Mesendoderm (in vitro differentiated cells): ENCODE data around the gene TPP1.

ENCODE experiments used
- DNase-seq: peaks from one replicate; pipeline ENCODE4 v3.0.0; 2013
- H2AK5ac ChIP-seq: 2 replicates; pipeline ENCODE4 v1.6.1; 2013; ENCODE audit warnings: low read length, inconsistent platforms
- H2BK120ac ChIP-seq: 2 replicates; pipeline ENCODE4 v1.6.1; 2013; ENCODE audit warnings: low read depth, mild to moderate bottlenecking, low read length, moderate library complexity, mixed read lengths
- H2BK15ac ChIP-seq: replicated peaks from 2 replicates; pipeline ENCODE4 v1.6.1; 2013; ENCODE audit warnings: low read depth, mild to moderate bottlenecking, moderate library complexity
- H2BK5ac ChIP-seq: 2 replicates; pipeline ENCODE4 v1.6.1; 2013; ENCODE audit warnings: low read length, inconsistent platforms
- H3K18ac ChIP-seq: 2 replicates; pipeline ENCODE4 v1.6.1; 2013; ENCODE audit warnings: mild to moderate bottlenecking, low read length, mixed read lengths
- H3K23ac ChIP-seq: one replicate; pipeline ENCODE4 v1.6.1; 2013; ENCODE audit warnings: low read length
- H3K27ac ChIP-seq: 2 replicates; pipeline ENCODE4 v1.5.1; 2013; ENCODE audit warnings: low read depth, mild to moderate bottlenecking, inconsistent platforms, low read length, moderate library complexity
- H3K27me3 ChIP-seq: 2 replicates; pipeline ENCODE4 v1.6.1; 2013; ENCODE audit warnings: low read length, control low read depth, mild to moderate bottlenecking, inconsistent platforms; ENCODE audit not compliant: insufficient read depth, poor library complexity
- H3K36me3 ChIP-seq: 2 replicates; pipeline ENCODE4 v1.6.1; 2013; ENCODE audit warnings: low read length, inconsistent platforms; ENCODE audit not compliant: control insufficient read depth, insufficient read depth
- H3K4ac ChIP-seq: one replicate; pipeline ENCODE4 v1.6.1; 2013; ENCODE audit warnings: low read depth, mild to moderate bottlenecking, low read length, moderate library complexity
- H3K4me1 ChIP-seq: 2 replicates; pipeline ENCODE4 v1.6.1; 2013; ENCODE audit warnings: low read depth, low read length, inconsistent platforms; ENCODE audit not compliant: control insufficient read depth
- H3K4me2 ChIP-seq: 2 replicates; pipeline ENCODE4 v1.6.1; 2013; ENCODE audit warnings: low read length
- H3K4me3 ChIP-seq: 2 replicates; pipeline ENCODE4 v1.5.1; 2013; ENCODE audit warnings: mild to moderate bottlenecking, low read length
- H3K56ac ChIP-seq: one replicate; pipeline ENCODE4 v1.6.1; 2013; ENCODE audit warnings: low read length
- H3K79me1 ChIP-seq: 2 replicates; pipeline ENCODE4 v1.6.1; 2013; ENCODE audit warnings: low read length, inconsistent platforms
- H3K79me2 ChIP-seq: 2 replicates; pipeline ENCODE4 v1.6.1; 2013; ENCODE audit warnings: mild to moderate bottlenecking, low read length; ENCODE audit not compliant: control insufficient read depth, insufficient read depth
- H3K9ac ChIP-seq: 2 replicates; pipeline ENCODE4 v1.6.1; 2013; ENCODE audit warnings: low read length, inconsistent platforms
- H4K5ac ChIP-seq: one replicate; pipeline ENCODE4 v1.6.1; 2013; ENCODE audit warnings: low read length
- H4K8ac ChIP-seq: one replicate; pipeline ENCODE4 v1.6.1; 2013; ENCODE audit warnings: low read depth, mild to moderate bottlenecking, control low read depth, low read length, moderate library complexity
- WGBS: extraction: QIAGEN DNeasy Blood & Tissue Kit; methylation state at CpG from one replicate; pipeline ENCODE4 v1.1.7; 2013; ENCODE audit warnings: low lambda C conversion rate, missing lambda C conversion rate; ENCODE audit not compliant: insufficient coverage; ENCODE audit errors: extremely low coverage; 5-methylcytosine and 5-hydroxymethylcytosine counted together

Gene TPP1

GRCh38 chr11:6660712-6661111 is 41.5 kb upstream of the TPP1 start:
- no peak overlapping the region for H3K18ac ChIP-seq
- H2BK5ac ChIP-seq: no peak overlapping the region
- no peak overlapping the region for H3K4ac ChIP-seq
- no peak overlapping the region for H4K5ac ChIP-seq
- H3K4me1 ChIP-seq: no peaks in the 10 kb centered on the region
- no peak for DNase-seq
- H3K27ac ChIP-seq: no peak overlapping the region
- H3K9ac ChIP-seq: no peak overlapping the region
- no CpG with 5 or more reads among the region's 3 CpGs for whole genome bisulfite sequencing
- no peaks in the 10 kb centered on the region for H3K79me1 ChIP-seq
- H2BK120ac ChIP-seq: no peak overlapping the region
- peaks cover 6% of the 10 kb centered on the region for H3K27me3 ChIP-seq
- H4K8ac ChIP-seq: no peak overlapping the region
- no peak overlapping the region for H3K4me3 ChIP-seq
- no peak overlapping the region for H3K4me2 ChIP-seq
- no peaks in the 10 kb centered on the region for H3K36me3 ChIP-seq
- H3K56ac ChIP-seq: no peak overlapping the region
- H2AK5ac ChIP-seq: no peak overlapping the region
- H3K23ac ChIP-seq: no peak overlapping the region
- H2BK15ac ChIP-seq: no peak overlapping the region
- H3K79me2 ChIP-seq: no peaks in the 10 kb centered on the region

GRCh38 chr11:6658647-6659046 is 39.4 kb upstream of the TPP1 start:
- Histone ChIP-seq H3K23ac (no peak overlapping the region), H3K79me1 (no peaks in the 10 kb centered on the region), H2BK120ac (no peak overlapping the region), H3K9ac (no peak overlapping the region), H2BK15ac (no peak overlapping the region), H3K4ac (no peak overlapping the region), H3K27me3 (peaks cover 6% of the 10 kb centered on the region), H4K8ac (no peak overlapping the region), H3K27ac (no peak overlapping the region), H3K4me2 (no peak overlapping the region), H3K4me3 (no peak overlapping the region), H4K5ac (no peak overlapping the region), H2BK5ac (no peak overlapping the region), H3K36me3 (no peaks in the 10 kb centered on the region), H2AK5ac (no peak overlapping the region), H3K79me2 (no peaks in the 10 kb centered on the region), H3K56ac (no peak overlapping the region), H3K4me1 (peaks cover 5% of the 10 kb centered on the region), H3K18ac (no peak overlapping the region)
- DNase-seq: no peak

GRCh38 chr11:6657346-6657745 is 38.1 kb upstream of the TPP1 start:
- no peak overlapping the region for H4K8ac ChIP-seq
- H3K27me3 ChIP-seq: peaks cover 6% of the 10 kb centered on the region
- no peak for DNase-seq
- no peak overlapping the region for H3K23ac ChIP-seq
- H3K4ac ChIP-seq: no peak overlapping the region
- H3K4me2 ChIP-seq: no peak overlapping the region
- H2BK5ac ChIP-seq: no peak overlapping the region
- H2AK5ac ChIP-seq: no peak overlapping the region
- WGBS: no CpG with 5 or more reads among the region's 1 CpG
- H3K56ac ChIP-seq: no peak overlapping the region
- no peak overlapping the region for H3K18ac ChIP-seq
- H3K4me3 ChIP-seq: no peak overlapping the region
- no peak overlapping the region for H2BK120ac ChIP-seq
- H3K36me3 ChIP-seq: no peaks in the 10 kb centered on the region
- H4K5ac ChIP-seq: no peak overlapping the region
- H3K9ac ChIP-seq: no peak overlapping the region
- H3K79me2 ChIP-seq: no peaks in the 10 kb centered on the region
- H3K27ac ChIP-seq: no peak overlapping the region
- peaks cover 5% of the 10 kb centered on the region for H3K4me1 ChIP-seq
- H3K79me1 ChIP-seq: no peaks in the 10 kb centered on the region
- no peak overlapping the region for H2BK15ac ChIP-seq

GRCh38 chr11:6656936-6657335 is 37.7 kb upstream of the TPP1 start:
- Histone ChIP-seq H3K4me1 (peaks cover 5% of the 10 kb centered on the region), H4K5ac (no peak overlapping the region), H3K79me2 (no peaks in the 10 kb centered on the region), H3K4ac (no peak overlapping the region), H3K18ac (no peak overlapping the region), H3K9ac (no peak overlapping the region), H3K4me3 (no peak overlapping the region), H3K27me3 (peaks cover 6% of the 10 kb centered on the region), H4K8ac (no peak overlapping the region), H3K36me3 (no peaks in the 10 kb centered on the region), H2AK5ac (no peak overlapping the region), H2BK120ac (no peak overlapping the region), H3K79me1 (no peaks in the 10 kb centered on the region), H3K27ac (no peak overlapping the region), H2BK5ac (no peak overlapping the region), H3K23ac (no peak overlapping the region), H3K56ac (no peak overlapping the region), H3K4me2 (no peak overlapping the region), H2BK15ac (no peak overlapping the region)
- DNase-seq: no peak
- no CpG with 5 or more reads among the region's 5 CpGs for WGBS

GRCh38 chr11:6656584-6656915 is 37.3 kb upstream of the TPP1 start:
- no peak overlapping the region for H3K4ac ChIP-seq
- H3K79me1 ChIP-seq: no peaks in the 10 kb centered on the region
- H3K4me3 ChIP-seq: no peak overlapping the region
- H3K4me1 ChIP-seq: peaks cover 5% of the 10 kb centered on the region
- no peak overlapping the region for H2BK15ac ChIP-seq
- no peak overlapping the region for H3K4me2 ChIP-seq
- no peak overlapping the region for H4K5ac ChIP-seq
- H3K56ac ChIP-seq: peak overlapping the region; percentile 91
- H3K18ac ChIP-seq: no peak overlapping the region
- no peak overlapping the region for H2BK5ac ChIP-seq
- H3K27me3 ChIP-seq: peaks cover 6% of the 10 kb centered on the region
- no peak overlapping the region for H4K8ac ChIP-seq
- no peak overlapping the region for H2BK120ac ChIP-seq
- H3K27ac ChIP-seq: no peak overlapping the region
- no peak overlapping the region for H3K23ac ChIP-seq
- H3K9ac ChIP-seq: peak overlapping the region; percentile 80
- no peaks in the 10 kb centered on the region for H3K79me2 ChIP-seq
- WGBS: no CpG with 5 or more reads among the region's 4 CpGs
- no peak overlapping the region for H2AK5ac ChIP-seq
- no peak for DNase-seq
- no peaks in the 10 kb centered on the region for H3K36me3 ChIP-seq

- Histone ChIP-seq H2BK5ac (no peak within 1 kb of the TSS), H3K79me1 (no peaks in the 10 kb centered on the region), H3K18ac (peak within 1 kb of the TSS; percentile 85), H4K5ac (no peak within 1 kb of the TSS), H3K4me1 (peaks cover 5% of the 10 kb centered on the region), H3K4me3 (peak within 1 kb of the TSS; percentile 72), H3K27me3 (peaks cover 6% of the 10 kb centered on the region), H3K4ac (no peak within 1 kb of the TSS), H3K23ac (no peak within 1 kb of the TSS), H2AK5ac (no peak within 1 kb of the TSS), H3K56ac (peak within 1 kb of the TSS; percentile 91), H3K9ac (peak within 1 kb of the TSS; percentile 80), H2BK15ac (no peak within 1 kb of the TSS), H3K79me2 (no peaks in the 10 kb centered on the region), H3K27ac (no peak within 1 kb of the TSS), H2BK120ac (no peak within 1 kb of the TSS), H3K4me2 (peak within 1 kb of the TSS; percentile 71), H3K36me3 (no peaks in the 10 kb centered on the region), H4K8ac (no peak within 1 kb of the TSS)
- peak; percentile 33 for DNase-seq
- WGBS: no CpG with 5 or more reads among the region's 56 CpGs
Measured at GRCh38 chr11:6655790-6656583, 36.8 kb upstream of the TPP1 start, which contains the start of gene DCHS1. Gene DCHS1, minus strand, starts transcription at chr11:6655809. Its CDS starts 14,196 bp downstream, at chr11:6641613.
